Vagina (tissue), 2 donors: ENCODE results near the gene SIAE.

Source experiments
- POLR2AphosphoS5 ChIP-seq, 2 donors: sonication (generic); formaldehyde crosslinking; IDR thresholded peaks; one replicate each; pipeline ENCODE4 v1.9.0; 2017; ENCODE audit warnings: antibody characterized with exemption in 2 of 2, mild to moderate bottlenecking in 2 of 2, low read depth in 1 of 2; ENCODE audit not compliant: insufficient read depth in 1 of 2
- TF ChIP-seq, protein P1 (sequence below), 3 experiments: fragments of 450-650 bp in 2 of 3; fragments of 200-600 bp in 1 of 3; sonication (generic) in 1 of 3; IDR thresholded peaks; one replicate each; pipeline ENCODE4 v1.5.1; 2017 to 2019; ENCODE audit warnings: antibody characterized with exemption in 3 of 3, mild to moderate bottlenecking in 2 of 3, moderate library complexity in 2 of 3

- TF ChIP-seq POLR2AphosphoS5 (IDR thresholded peaks at IDR 0.05; ENCODE audit: insufficient read depth in 1 of 2, low read depth in 1 of 2) = no peak
- TF ChIP-seq, protein P1, sequence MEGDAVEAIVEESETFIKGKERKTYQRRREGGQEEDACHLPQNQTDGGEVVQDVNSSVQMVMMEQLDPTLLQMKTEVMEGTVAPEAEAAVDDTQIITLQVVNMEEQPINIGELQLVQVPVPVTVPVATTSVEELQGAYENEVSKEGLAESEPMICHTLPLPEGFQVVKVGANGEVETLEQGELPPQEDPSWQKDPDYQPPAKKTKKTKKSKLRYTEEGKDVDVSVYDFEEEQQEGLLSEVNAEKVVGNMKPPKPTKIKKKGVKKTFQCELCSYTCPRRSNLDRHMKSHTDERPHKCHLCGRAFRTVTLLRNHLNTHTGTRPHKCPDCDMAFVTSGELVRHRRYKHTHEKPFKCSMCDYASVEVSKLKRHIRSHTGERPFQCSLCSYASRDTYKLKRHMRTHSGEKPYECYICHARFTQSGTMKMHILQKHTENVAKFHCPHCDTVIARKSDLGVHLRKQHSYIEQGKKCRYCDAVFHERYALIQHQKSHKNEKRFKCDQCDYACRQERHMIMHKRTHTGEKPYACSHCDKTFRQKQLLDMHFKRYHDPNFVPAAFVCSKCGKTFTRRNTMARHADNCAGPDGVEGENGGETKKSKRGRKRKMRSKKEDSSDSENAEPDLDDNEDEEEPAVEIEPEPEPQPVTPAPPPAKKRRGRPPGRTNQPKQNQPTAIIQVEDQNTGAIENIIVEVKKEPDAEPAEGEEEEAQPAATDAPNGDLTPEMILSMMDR (IDR thresholded peaks at IDR 0.05) = no peak
Observed at GRCh38 chr11:124682443-124682842, 8.9 kb upstream of the SIAE start.
